Stomach (tissue), 4 donors: Measurements from ENCODE around the gene EVI5L.
A peak's percentile ranks its signal among the peaks of the same experiment; 100 is the strongest.

Source experiments
- EP300 ChIP-seq: sonication (generic); formaldehyde crosslinking; IDR thresholded peaks from one replicate; pipeline ENCODE4 v1.6.1; 2017; ENCODE audit warnings: antibody characterized with exemption
- POLR2A ChIP-seq, 4 donors: fragments of 450-650 bp; IDR thresholded peaks; one replicate each; pipeline ENCODE4 v1.6.1; 2016; ENCODE audit warnings: antibody characterized with exemption in 4 of 4, control low read depth in 2 of 4, mild to moderate bottlenecking in 1 of 4, moderate library complexity in 1 of 4
- POLR2AphosphoS5 ChIP-seq, 3 donors: sonication (generic); formaldehyde crosslinking; IDR thresholded peaks; one replicate each; pipeline ENCODE4 v1.6.1; 2016; ENCODE audit warnings: antibody characterized with exemption in 3 of 3
- TF ChIP-seq, protein P1 (sequence below), 7 experiments: fragments of 450-650 bp in 4 of 7; fragments of 200-600 bp in 3 of 7; sonication (generic) in 3 of 7; IDR thresholded peaks; one replicate each; pipeline ENCODE4 v1.5.1; 2016 to 2019; ENCODE audit warnings: antibody characterized with exemption in 7 of 7, control low read depth in 2 of 7, mild to moderate bottlenecking in 1 of 7

DNA sequence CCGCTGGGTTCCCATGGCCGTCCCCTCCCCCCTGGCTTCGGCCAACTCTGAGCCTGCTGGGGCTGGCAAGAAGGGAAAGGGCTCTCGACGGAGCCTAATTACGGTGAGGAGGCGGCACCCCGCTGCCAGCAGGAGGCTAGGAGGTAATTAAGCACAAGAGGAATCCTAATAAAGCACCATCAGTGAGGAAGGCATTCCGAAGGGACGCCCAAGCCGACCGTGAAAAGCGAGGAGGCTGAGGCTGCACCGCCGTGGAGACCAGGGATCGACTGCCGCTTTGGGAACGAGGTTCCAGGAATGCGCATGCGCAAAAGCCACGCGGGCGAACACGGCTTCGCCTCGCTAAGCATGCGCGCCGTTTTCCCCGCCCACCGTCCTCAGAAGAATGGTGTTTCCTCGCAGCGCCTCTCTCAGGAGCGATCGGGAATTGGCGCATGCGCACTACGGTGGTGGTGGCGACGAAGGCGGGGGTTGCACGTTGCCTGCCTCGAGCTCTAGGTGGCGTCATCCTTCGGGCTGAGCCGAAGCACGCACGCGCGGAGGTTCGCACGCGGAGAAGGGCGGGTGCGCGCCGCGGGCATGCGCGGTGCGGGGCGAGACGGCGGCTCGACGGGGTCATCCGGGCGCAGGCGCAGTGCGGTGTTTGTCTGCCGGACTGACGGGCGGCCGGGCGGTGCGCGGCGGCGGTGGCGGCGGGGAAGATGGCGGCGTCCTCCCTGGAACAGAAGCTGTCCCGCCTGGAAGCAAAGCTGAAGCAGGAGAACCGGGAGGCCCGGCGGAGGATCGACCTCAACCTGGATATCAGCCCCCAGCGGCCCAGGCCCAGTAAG, 73.4 kb downstream of the EVI5L start, which contains the start of gene MAP2K7:
- TF ChIP-seq, protein P1, sequence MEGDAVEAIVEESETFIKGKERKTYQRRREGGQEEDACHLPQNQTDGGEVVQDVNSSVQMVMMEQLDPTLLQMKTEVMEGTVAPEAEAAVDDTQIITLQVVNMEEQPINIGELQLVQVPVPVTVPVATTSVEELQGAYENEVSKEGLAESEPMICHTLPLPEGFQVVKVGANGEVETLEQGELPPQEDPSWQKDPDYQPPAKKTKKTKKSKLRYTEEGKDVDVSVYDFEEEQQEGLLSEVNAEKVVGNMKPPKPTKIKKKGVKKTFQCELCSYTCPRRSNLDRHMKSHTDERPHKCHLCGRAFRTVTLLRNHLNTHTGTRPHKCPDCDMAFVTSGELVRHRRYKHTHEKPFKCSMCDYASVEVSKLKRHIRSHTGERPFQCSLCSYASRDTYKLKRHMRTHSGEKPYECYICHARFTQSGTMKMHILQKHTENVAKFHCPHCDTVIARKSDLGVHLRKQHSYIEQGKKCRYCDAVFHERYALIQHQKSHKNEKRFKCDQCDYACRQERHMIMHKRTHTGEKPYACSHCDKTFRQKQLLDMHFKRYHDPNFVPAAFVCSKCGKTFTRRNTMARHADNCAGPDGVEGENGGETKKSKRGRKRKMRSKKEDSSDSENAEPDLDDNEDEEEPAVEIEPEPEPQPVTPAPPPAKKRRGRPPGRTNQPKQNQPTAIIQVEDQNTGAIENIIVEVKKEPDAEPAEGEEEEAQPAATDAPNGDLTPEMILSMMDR (IDR thresholded peaks at IDR 0.05) = peak in 5 of 7 experiments; percentile 4 to 89 (median 28)
- TF ChIP-seq POLR2A (IDR thresholded peaks at IDR 0.05) = peak in 2 of 4 donors; percentile 32 to 52
- peak; percentile 90 to 97 (median 90) for TF ChIP-seq POLR2AphosphoS5 (IDR thresholded peaks at IDR 0.05)
- no peak for TF ChIP-seq EP300
